ENCODE results near the gene LRFN3.
"Not testable (repeated sequence)": the region's sequence is repeated elsewhere in the genome, so short reads cannot be mapped to it uniquely, and the experiment has no call there.

Gene LRFN3

DNA sequence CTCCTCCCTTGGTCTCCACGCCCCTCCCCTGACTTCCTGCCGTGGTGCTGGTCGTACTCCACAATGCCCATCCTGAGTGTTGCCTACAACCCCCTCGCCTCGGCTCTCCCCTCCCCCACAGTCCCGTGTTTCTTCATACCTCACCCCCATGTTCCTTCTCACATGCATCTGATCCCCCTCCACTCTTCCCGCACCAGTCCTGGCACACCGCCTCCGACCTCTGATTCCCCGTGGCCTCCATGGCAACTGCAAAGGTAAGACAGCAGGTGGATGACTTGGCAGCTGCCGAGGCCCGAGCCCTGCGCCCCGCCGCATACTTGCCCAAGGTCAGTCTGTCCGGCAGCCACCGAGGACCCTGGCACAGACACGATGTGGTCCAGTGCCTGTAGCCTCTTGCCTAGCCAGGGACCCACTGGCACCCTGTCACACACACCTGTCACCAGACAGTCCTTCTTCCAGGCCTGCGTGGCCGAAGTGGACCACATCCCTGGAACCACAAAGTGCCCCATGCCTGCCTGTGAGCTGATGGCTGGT is 42.7 kb downstream of the LRFN3 start:
- no peak for DNase-seq

DNA sequence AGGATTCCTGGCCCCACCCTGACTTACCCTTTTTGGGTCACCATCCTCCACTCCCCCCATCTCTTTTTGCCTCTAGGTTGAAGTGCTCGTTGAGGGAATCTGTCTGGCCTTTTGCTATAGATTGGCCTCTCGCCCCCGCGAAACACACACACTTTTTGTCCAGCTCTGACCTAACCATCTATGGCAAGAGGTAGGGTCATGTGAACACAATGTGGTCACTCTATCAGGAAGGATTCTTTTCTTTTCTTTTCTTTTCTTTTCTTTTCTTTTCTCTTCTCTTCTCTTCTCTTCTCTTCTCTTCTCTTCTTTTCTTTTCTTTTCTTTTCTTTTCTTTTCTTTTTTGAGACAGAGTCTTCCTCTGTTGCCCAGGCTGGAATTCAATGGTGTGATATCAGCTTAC is 44.8 kb downstream of the LRFN3 start:
- DNase-seq, result not testable (repeated sequence)

DNA sequence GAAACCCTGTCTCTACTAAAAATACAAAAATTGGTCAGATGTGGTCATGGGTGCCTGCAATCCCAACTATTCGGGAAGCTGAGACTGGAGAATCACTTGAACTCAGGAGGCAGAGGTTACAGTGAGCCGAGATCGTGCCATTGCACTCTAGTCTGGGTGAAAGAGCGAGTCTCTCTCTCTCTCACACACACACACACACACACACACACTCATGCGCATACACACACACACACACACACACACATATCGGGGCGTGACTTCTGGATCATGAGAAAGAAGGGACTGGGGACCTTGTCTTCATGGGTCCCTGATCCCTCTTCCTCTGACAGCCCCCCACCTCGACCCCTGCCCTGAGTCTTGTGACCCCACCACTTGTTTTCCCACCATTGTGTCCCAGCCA is 47.0 kb downstream of the LRFN3 start:
- no peak for DNase-seq

DNA sequence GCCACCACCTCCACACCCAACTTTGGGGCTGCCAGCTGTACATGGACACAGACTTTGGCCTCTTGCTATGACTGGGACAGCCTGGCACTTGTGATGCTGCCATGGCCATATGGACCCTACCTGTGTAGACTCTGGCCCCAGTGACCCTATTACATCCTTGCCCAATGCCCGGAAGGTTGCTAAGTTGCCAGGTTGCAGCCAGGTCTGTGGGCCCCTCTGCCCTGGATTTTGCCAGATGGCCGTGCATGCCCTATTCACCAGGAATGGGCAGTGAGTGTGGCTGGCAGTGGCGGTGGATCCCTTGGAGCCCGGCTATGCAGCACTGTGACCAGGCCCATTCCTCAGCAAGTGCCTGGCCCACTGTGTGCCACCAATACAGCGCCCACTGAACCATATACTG is 49.9 kb downstream of the LRFN3 start:
- DNase-seq, result no peak

DNA sequence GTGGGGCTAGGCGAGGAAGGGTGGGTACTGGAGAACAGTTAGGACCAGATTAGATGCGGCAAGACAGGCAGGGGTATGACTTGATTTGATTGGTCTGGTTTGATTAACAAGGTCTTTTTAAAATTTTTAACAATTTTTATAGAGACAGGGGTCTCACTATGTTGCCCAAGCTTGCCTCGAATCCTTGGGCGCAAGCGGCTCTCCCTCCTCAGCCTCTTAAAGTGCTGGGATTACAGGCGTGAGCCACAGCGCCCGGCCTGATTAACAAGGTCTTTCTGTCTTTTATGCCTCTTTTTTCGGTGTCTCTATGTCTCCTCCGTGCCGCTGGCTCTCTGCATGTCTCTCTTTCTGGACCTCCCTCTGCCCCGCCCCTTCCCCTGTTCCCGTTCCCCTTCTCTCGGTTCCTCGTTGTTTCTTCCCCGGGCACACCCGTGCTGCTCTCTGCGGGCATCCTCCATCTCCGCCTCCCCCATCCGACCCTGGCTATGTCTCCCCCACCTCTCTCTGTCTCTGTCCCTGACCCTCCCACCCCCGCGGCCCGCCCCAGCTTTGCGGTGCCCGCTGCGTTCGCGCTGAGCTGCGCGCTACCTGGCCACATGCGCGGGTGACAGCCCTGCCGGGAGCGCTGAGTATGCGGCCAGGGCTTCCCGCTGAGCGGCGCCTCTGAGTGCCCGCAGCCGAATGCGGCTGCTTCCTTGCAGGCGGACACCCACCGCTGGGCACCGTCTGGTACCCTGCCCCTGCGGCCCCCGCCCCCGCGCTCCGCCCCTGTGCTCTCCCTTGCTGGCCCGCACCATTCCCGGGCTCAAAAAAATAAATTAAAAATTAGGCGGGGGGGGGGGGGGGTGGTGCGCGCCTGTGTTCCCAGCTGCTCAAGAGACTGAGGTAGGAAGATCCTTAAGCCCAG is 50.7 kb downstream of the LRFN3 start:
- peak; percentile 57 for DNase-seq

DNA sequence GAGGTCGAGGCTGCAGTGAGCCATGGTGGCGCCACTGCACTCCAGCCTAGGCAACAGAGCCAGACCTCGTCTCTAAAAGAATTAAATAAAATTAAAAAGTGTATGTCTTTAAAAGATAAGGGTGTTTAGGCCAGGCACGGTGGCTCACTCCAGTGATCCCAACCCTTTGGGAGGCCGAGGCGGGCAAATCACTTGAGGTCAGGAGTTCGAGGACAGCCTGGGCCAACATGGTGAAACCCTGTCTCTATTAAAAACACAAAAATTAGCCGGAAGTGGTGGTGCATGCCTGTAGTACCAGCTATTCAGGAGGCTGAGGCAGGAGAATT is 51.4 kb downstream of the LRFN3 start:
- DNase-seq, result no peak

DNA sequence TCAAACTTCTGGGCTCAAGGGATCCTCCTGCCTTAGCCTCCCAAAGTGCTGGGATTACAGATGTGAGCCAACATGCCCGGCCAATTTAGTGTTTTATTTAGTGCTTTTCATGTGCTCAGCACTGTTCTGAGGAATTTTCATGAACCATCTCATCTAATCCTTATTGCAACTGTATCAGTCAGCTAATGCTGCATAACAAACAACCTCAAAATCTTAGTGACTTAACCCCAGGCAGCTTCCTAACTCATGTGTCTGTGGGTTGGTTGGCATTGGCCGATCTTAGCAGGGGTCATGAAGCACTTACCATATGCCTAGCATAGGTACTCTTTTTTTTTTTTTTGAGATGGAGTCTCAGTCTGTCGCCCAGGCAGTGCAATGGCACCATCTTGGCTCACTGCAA is 52.6 kb downstream of the LRFN3 start:
- DNase-seq, result no peak

DNA sequence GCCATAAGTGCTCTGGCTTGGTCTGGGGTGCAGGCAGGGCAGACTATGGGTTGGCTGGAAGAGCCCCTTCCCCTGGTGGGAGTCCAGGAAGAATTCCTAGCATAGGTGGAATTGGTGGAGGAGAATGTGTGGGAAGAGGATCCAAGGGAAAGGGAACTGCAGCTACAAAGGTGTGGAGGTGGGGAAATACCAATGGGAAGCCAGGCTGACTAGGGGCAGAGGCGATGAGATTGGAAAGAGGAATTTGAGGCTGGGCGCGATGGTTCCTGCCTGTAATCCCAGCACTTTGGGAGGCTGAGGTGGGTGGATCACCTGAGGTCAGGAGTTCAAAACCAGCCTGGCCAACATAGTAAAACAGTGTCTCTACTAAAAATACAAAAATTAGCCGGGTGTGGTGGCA is 54.0 kb downstream of the LRFN3 start:
- DNase-seq, result no peak

DNA sequence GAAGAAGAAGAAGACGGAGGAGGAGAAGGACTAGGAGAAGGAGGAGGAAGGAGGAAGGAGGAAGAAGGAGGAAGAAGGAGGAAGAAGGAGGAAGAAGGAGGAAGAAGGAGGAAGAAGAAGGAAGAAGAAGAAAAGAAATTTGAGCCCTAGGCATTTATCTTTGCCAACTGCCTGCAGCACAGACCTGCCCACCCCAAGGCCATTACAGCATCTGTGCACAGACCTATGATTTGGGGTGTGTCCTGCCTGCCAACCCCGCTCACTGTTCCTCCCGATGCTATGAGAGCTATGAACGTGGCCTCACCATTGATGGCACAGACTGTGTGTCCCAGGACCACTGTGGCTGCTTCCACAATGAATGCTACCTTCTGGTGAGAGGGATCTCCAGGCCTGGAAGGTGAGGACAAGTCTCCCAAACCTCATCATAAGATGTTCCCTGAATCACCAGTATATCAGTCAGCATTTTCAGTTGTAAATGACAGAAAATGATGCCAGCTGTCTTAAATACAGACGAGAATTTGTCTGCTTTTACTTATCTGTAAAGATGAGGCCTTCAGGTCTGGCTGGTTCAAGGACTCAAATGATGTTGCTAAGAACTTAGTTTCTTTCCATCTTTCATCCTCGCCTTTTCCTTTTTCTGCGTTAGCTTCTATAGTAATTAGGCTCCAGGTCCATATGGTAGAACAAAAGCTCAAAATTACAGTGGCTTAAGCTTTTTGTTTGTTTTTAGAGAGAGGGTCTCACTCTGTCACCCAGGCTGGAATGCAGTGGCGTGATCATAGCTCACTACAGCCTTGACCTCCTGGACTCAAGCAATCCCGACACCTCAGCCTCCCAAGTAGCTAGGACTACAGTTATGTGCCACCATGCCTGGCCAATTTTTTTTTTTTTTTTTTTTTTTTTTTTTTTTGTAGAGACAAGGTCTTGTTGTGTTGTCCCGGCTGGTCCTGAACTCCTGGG is 54.9 kb downstream of the LRFN3 start:
- no peak for DNase-seq

DNA sequence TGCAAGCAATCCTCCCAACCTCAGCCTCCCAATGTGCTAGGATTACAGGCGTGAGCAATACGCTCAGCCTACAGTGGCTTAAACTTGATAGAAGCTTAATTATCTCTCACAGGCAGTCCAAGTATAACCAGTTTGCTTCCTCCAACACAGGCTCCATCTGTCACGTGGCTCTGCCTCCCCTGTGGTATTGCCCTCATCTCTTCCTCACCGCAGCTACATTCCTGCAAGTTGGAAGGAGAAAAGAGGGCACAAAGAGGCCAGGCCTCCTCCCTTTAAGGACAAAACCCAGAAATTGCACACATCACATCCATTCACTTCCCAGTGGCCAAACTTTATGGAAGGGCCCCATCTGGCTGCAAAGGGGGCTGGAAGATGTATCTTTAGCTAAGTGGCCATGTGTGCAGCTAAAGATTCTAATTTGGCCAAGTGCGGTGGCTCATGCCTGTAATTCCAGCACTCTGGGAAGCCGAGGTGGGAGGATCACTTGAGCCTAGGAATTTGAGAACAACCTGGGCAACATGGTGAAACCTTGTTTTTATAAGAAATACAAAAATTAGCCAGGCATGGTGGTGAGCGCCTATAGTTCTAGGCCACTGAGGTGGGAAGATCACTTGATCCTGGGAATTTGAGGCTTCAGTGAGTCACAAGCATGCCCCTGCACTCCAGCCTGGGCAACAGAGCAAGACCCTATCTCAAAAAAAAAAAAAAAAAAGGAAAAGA is 55.7 kb downstream of the LRFN3 start:
- no peak for DNase-seq

DNA sequence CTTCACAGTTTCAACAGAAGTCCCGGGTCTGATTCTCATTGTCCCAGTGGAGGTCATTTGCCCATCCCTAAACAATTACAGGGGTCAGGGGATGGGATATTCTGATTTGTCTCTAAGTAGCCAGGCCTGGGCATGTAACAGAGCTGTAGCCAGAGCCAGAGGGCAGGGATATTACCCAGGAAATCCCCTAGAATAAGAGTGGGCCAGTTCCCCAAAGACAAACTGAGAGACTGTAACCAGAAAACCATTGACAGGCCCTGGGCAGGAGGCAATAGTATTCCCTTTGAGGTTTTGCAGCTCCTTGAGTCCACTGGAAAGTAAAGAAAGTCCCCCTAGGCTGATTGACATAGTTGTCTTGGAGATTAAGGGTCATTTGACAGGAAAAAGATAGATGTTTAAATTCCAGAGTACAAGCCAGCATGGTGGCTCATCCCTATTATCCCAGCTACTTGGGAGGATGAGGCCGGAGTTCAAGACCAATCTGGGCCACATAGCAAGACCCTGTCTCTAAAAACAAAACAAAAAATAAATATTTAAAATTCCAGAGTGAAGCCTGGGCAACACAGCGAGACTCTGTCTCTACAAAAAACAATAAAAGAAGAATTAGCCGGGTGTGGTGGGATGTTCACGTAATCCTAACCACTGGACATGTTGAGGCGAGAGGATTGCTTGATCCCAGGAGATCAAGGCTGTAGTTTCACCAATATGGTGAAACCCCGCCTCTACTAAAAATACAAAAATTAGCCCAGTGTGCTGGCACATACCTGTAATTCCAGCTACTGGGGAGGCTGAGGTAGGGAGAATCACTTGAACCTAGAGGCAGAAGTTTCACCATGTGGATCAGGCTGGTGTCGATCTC is 57.0 kb downstream of the LRFN3 start:
- no peak for DNase-seq

DNA sequence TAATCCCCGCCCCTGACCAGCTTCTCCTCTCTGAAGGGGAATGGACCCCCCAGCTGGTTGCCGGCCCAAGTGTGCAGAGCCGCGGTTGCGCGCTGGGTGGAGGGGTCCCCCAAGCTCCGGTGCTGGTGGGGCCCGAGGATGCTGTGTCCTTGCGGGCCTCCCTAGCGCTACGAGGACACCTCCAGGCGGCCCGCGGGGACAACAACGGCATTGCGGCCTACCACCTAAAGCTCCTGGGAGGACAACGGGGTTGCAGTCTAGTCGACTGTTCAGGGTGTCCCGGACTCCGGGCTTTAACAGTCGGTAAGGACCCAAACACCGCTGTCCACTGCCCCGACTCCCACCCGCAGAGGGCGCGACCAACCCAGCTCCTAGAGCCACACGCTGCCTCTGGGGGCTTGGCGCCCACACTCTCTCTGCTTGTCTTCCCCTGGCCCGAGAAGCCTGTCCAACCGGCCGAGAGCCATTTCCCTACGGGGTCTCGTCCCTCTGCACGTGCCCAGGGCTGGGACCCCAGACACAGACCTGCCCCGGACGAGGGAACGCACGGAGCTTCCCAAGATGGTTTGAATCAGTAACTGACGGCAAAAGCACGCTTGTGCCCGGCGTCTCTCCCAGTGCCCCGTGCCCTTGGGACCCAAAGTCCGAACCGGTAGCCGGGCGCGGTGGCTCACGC is 57.9 kb downstream of the LRFN3 start:
- no peak for DNase-seq

All from COR-L47 (cell line).